Central memory CD4-positive, alpha-beta T cell (primary cell): ENCODE results near the gene CLDN4.
"Not testable (repeated sequence)": the region's sequence is repeated elsewhere in the genome, so short reads cannot be mapped to it uniquely, and the experiment has no call there.

Source experiments
- DNase-seq: peaks from one replicate; pipeline ENCODE4 v3.0.0; 2022

CLDN4 gene

GRCh38 chr7:73823873-73824592 lies 6.8 kb upstream of the CLDN4 start:
- DNase-seq: no peak

GRCh38 chr7:73824986-73825385 lies 5.8 kb upstream of the CLDN4 start:
- no peak for DNase-seq

- no peak for DNase-seq
Measured at GRCh38 chr7:73827567-73828106, 3.2 kb upstream of the CLDN4 start.

GRCh38 chr7:73828107-73828803 lies 2.5 kb upstream of the CLDN4 start:
- DNase-seq: no peak

GRCh38 chr7:73828972-73829371 lies 1.8 kb upstream of the CLDN4 start:
- DNase-seq: no peak

GRCh38 chr7:73829505-73829904 lies 1.3 kb upstream of the CLDN4 start:
- no peak for DNase-seq

GRCh38 chr7:73829921-73830680 lies 695 bp upstream of the CLDN4 start:
- DNase-seq: no peak

GRCh38 chr7:73831584-73831833 lies 713 bp downstream of the CLDN4 start:
- no peak for DNase-seq

- DNase-seq: no peak
Measured at GRCh38 chr7:73831834-73832651, 1.2 kb downstream of the CLDN4 start.

- no peak for DNase-seq
Measured at GRCh38 chr7:73832806-73833205, 2.0 kb downstream of the CLDN4 start.

GRCh38 chr7:73833251-73833919 lies 2.6 kb downstream of the CLDN4 start:
- DNase-seq: no peak

- no peak for DNase-seq
Measured at GRCh38 chr7:73834626-73835191, 3.9 kb downstream of the CLDN4 start.

- not testable (repeated sequence) for DNase-seq
Measured at GRCh38 chr7:73837167-73837566, 6.4 kb downstream of the CLDN4 start.

GRCh38 chr7:73838642-73839041 lies 7.8 kb downstream of the CLDN4 start:
- DNase-seq: no peak

GRCh38 chr7:73839290-73839689 lies 8.5 kb downstream of the CLDN4 start:
- DNase-seq: no peak

GRCh38 chr7:73839743-73840714 lies 9.2 kb downstream of the CLDN4 start:
- DNase-seq: no peak

GRCh38 chr7:73840715-73841379 lies 10.1 kb downstream of the CLDN4 start:
- no peak for DNase-seq

- DNase-seq: no peak
Measured at GRCh38 chr7:73841689-73842066, 10.9 kb downstream of the CLDN4 start.

GRCh38 chr7:73842067-73842976 lies 11.5 kb downstream of the CLDN4 start, which contains the start of gene METTL27:
METTL27 (minus strand) TSS chr7:73842516; CDS start chr7:73842140, 376 bp downstream.
- peak; percentile 82 for DNase-seq
